ENCODE measurements around the gene OR2W1. TPM values are rescaled to one million over a fixed set of nuclear protein-coding genes. Genes with fewer than 3 reads are reported as not detected.

OR2W1 gene, protein sequence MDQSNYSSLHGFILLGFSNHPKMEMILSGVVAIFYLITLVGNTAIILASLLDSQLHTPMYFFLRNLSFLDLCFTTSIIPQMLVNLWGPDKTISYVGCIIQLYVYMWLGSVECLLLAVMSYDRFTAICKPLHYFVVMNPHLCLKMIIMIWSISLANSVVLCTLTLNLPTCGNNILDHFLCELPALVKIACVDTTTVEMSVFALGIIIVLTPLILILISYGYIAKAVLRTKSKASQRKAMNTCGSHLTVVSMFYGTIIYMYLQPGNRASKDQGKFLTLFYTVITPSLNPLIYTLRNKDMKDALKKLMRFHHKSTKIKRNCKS
- total RNA-seq = not detected

DNA sequence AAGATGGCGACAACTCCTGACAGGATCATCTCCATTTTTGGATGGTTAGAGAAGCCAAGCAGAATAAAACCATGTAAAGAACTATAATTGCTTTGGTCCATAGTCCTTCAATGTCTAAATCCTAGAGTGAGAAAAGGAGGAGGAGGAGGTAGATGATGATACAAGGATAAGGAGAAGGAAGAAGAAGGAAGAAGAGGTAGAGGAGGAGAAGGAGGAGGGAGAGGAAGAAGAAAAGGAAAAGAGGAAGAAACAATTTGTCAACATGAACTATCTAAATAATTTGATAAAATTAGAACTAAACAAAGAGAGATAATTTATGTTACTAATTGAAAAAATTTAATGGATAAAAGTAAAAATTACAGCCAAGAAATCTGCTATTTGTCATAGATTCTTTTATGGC, at the start of gene OR2W1:
Gene OR2W1, minus strand, starts transcription at position 101 of the 400 bp plus-strand sequence. Its CDS starts 0 bp downstream, at position 101.
- Histone ChIP-seq H3K36me3 (no peaks in the 10 kb centered on the region), H3K9me3 (no peaks in the 10 kb centered on the region), H3K4me1 (no peaks in the 10 kb centered on the region), H3K27me3 (peaks cover 0 to 6% (median 0%) of the 10 kb centered on the region in 4 donors), H3K4me3 (no peak within 1 kb of the TSS), H3K27ac (replicated peaks in 1 of 4) (no peak within 1 kb of the TSS)
- 87% methylated on average over 1 of the region's 1 CpG for WGBS
- TF ChIP-seq CTCF (IDR thresholded peaks at IDR 0.05) = no peak
- TF ChIP-seq POLR2A (IDR thresholded peaks at IDR 0.05; ENCODE audit: low read depth) = no peak
- no peak for TF ChIP-seq POLR2AphosphoS5 (IDR thresholded peaks at IDR 0.05)
- no peak for TF ChIP-seq EP300 (IDR thresholded peaks at IDR 0.05)
- intact Hi-C loops (cut with DNase I) = no loop called here
- no peak for DNase-seq (ENCODE audit: extremely low spot score)

GRCh38 chr6:29092957-29093356, 48.0 kb upstream of the OR2W1 start:
- Histone ChIP-seq H3K9me3 (no peaks in the 10 kb centered on the region), H3K27ac (replicated peaks in 1 of 4) (no peak overlapping the region), H3K36me3 (no peaks in the 10 kb centered on the region), H3K27me3 (no peaks in the 10 kb centered on the region), H3K4me1 (no peaks in the 10 kb centered on the region), H3K4me3 (no peak overlapping the region)
- no peak for TF ChIP-seq POLR2A (IDR thresholded peaks at IDR 0.05; ENCODE audit: low read depth)
- no peak for TF ChIP-seq CTCF (IDR thresholded peaks at IDR 0.05)
- TF ChIP-seq EP300 (IDR thresholded peaks at IDR 0.05) = no peak
- no peak for TF ChIP-seq POLR2AphosphoS5 (IDR thresholded peaks at IDR 0.05)
- no peak for DNase-seq (ENCODE audit: extremely low spot score)
- intact Hi-C loops (cut with DNase I) = no loop called here
- 86% methylated on average over 3 of the region's 3 CpGs for WGBS

GRCh38 chr6:29087213-29087612, 42.2 kb upstream of the OR2W1 start, which contains the start of gene OR2B3:
TSS of gene OR2B3 (minus strand) at chr6:29087313. CDS start at chr6:29087248, 65 bp downstream.
- 88% methylated on average over 1 of the region's 1 CpG for WGBS
- Histone ChIP-seq H3K4me3 (no peak within 1 kb of the TSS), H3K27ac (replicated peaks in 1 of 4) (no peak within 1 kb of the TSS), H3K27me3 (no peaks in the 10 kb centered on the region), H3K9me3 (no peaks in the 10 kb centered on the region), H3K4me1 (no peaks in the 10 kb centered on the region), H3K36me3 (no peaks in the 10 kb centered on the region)
- intact Hi-C loops (cut with DNase I) = no loop called here
- DNase-seq (ENCODE audit: extremely low spot score) = no peak
- TF ChIP-seq EP300 (IDR thresholded peaks at IDR 0.05) = no peak
- TF ChIP-seq POLR2AphosphoS5 (IDR thresholded peaks at IDR 0.05) = no peak
- no peak for TF ChIP-seq POLR2A (IDR thresholded peaks at IDR 0.05; ENCODE audit: low read depth)
- TF ChIP-seq CTCF (IDR thresholded peaks at IDR 0.05) = no peak

GRCh38 chr6:29082457-29082856, 37.5 kb upstream of the OR2W1 start:
- 96% methylated on average over 13 of the region's 15 CpGs for WGBS
- no peak for TF ChIP-seq CTCF (IDR thresholded peaks at IDR 0.05)
- no peak for TF ChIP-seq POLR2AphosphoS5 (IDR thresholded peaks at IDR 0.05)
- no peak for TF ChIP-seq POLR2A (IDR thresholded peaks at IDR 0.05; ENCODE audit: low read depth)
- no peaks in the 10 kb centered on the region for H3K36me3 ChIP-seq
- no peak for DNase-seq (ENCODE audit: extremely low spot score)
- no peaks in the 10 kb centered on the region for H3K9me3 ChIP-seq
- H3K27ac ChIP-seq (replicated peaks in 1 of 4) = no peak overlapping the region
- H3K27me3 ChIP-seq = no peaks in the 10 kb centered on the region
- intact Hi-C loops (cut with DNase I) = no loop called here
- no peaks in the 10 kb centered on the region for H3K4me1 ChIP-seq
- no peak overlapping the region for H3K4me3 ChIP-seq

- H3K27me3 ChIP-seq = no peaks in the 10 kb centered on the region
Measured at GRCh38 chr6:29081312-29081711, 36.3 kb upstream of the OR2W1 start.

More at GRCh38 chr6:29081312-29081711, 36.3 kb upstream of the OR2W1 start:
- intact Hi-C loops (cut with DNase I) = no loop called here
- Histone ChIP-seq H3K4me3 (no peak overlapping the region), H3K36me3 (no peaks in the 10 kb centered on the region), H3K9me3 (no peaks in the 10 kb centered on the region), H3K4me1 (no peaks in the 10 kb centered on the region), H3K27ac (replicated peaks in 1 of 4) (no peak overlapping the region)
- TF ChIP-seq CTCF (IDR thresholded peaks at IDR 0.05) (no peak), POLR2AphosphoS5 (IDR thresholded peaks at IDR 0.05) (no peak), EP300 (IDR thresholded peaks at IDR 0.05) (no peak), POLR2A (IDR thresholded peaks at IDR 0.05; ENCODE audit: low read depth) (no peak)
- no peak for DNase-seq (ENCODE audit: extremely low spot score)
